H9 (cell line): Measurements from ENCODE around the gene FSTL4. TPM values are rescaled to one million over a fixed set of nuclear protein-coding genes. Genes with fewer than 3 reads are reported as not detected.

Experiments
- DNase-seq: peaks from one replicate; pipeline ENCODE4 v3.0.0-alpha.2; 2017
- H2AFZ ChIP-seq: one replicate; pipeline ENCODE4 v1.6.1; 2013; ENCODE audit warnings: mild to moderate bottlenecking, low read length, control low read depth, moderate library complexity
- H2AK5ac ChIP-seq: 2 replicates; pipeline ENCODE4 v1.6.1; 2013; ENCODE audit warnings: low read length, control low read depth, mixed read lengths; ENCODE audit not compliant: insufficient read length
- H2BK120ac ChIP-seq: one replicate; pipeline ENCODE4 v1.6.1; 2013; ENCODE audit warnings: low read depth, mild to moderate bottlenecking, low read length, control low read depth, inconsistent platforms; ENCODE audit not compliant: poor library complexity, severe bottlenecking
- H2BK12ac ChIP-seq: 2 replicates; pipeline ENCODE4 v1.6.1; 2013; ENCODE audit warnings: low read length, control low read depth, mixed read lengths, low read depth; ENCODE audit not compliant: insufficient read length
- H2BK15ac ChIP-seq: 2 replicates; pipeline ENCODE4 v1.6.1; 2013; ENCODE audit warnings: low read depth, low read length, control low read depth
- H2BK20ac ChIP-seq: one replicate; pipeline ENCODE4 v1.6.1; 2013; ENCODE audit warnings: low read depth, mild to moderate bottlenecking, low read length, control low read depth, inconsistent platforms; ENCODE audit not compliant: poor library complexity, severe bottlenecking
- H2BK5ac ChIP-seq: 2 replicates; pipeline ENCODE4 v1.6.1; 2013; ENCODE audit warnings: low read length, control low read depth, mixed read lengths; ENCODE audit not compliant: insufficient read length
- H3K14ac ChIP-seq: 2 replicates; pipeline ENCODE4 v1.6.1; 2013; ENCODE audit warnings: low read length, control low read depth; ENCODE audit not compliant: insufficient read depth
- H3K18ac ChIP-seq: 2 replicates; pipeline ENCODE4 v1.6.1; 2013; ENCODE audit warnings: low read depth, mild to moderate bottlenecking, mixed read lengths, low read length, control low read depth; ENCODE audit not compliant: insufficient read length
- H3K23ac ChIP-seq: 2 replicates; pipeline ENCODE4 v1.6.1; 2013; ENCODE audit warnings: low read length, control low read depth, mixed read lengths, low read depth; ENCODE audit not compliant: insufficient read length
- H3K23me2 ChIP-seq: 2 replicates; pipeline ENCODE4 v1.6.1; 2013; ENCODE audit warnings: low read depth, mild to moderate bottlenecking, mixed read lengths, low read length, control low read depth; ENCODE audit not compliant: insufficient read length, poor library complexity, severe bottlenecking
- H3K27ac ChIP-seq: 2 replicates; pipeline ENCODE4 v1.5.1; 2013; ENCODE audit warnings: low read length, control low read depth, mixed read lengths, low read depth; ENCODE audit not compliant: insufficient read length
- H3K27me3 ChIP-seq: 2 replicates; pipeline ENCODE4 v1.6.1; 2013; ENCODE audit warnings: low read length, control low read depth, inconsistent platforms; ENCODE audit not compliant: insufficient read depth
- H3K4ac ChIP-seq: 2 replicates; pipeline ENCODE4 v1.6.1; 2013; ENCODE audit warnings: low read depth, mild to moderate bottlenecking, control low read depth, inconsistent platforms, low read length, moderate library complexity
- H3K4me1 ChIP-seq: 2 replicates; pipeline ENCODE4 v1.6.1; 2013; ENCODE audit warnings: low read length, control low read depth, inconsistent platforms; ENCODE audit not compliant: insufficient read depth
- H3K4me2 ChIP-seq: 2 replicates; pipeline ENCODE4 v1.6.1; 2013; ENCODE audit warnings: low read length, control low read depth, mixed read lengths; ENCODE audit not compliant: insufficient read length, insufficient read depth
- H3K56ac ChIP-seq: 2 replicates; pipeline ENCODE4 v1.6.1; 2013; ENCODE audit warnings: low read depth, mild to moderate bottlenecking, mixed read lengths, low read length, control low read depth; ENCODE audit not compliant: insufficient read length
- H3K79me1 ChIP-seq: 2 replicates; pipeline ENCODE4 v1.6.1; 2013; ENCODE audit warnings: low read depth, mild to moderate bottlenecking, moderate library complexity, low read length, control low read depth, inconsistent platforms; ENCODE audit not compliant: insufficient read depth, poor library complexity, severe bottlenecking
- H3K79me2 ChIP-seq: 2 replicates; pipeline ENCODE4 v1.6.1; 2013; ENCODE audit warnings: low read length, control low read depth, inconsistent platforms; ENCODE audit not compliant: insufficient read depth
- H3K9ac ChIP-seq: 2 replicates; pipeline ENCODE4 v1.6.1; 2013; ENCODE audit warnings: low read length, control low read depth, mixed read lengths; ENCODE audit not compliant: insufficient read length; ENCODE audit errors: extremely low read depth
- H3K9me3 ChIP-seq: one replicate; pipeline ENCODE4 v1.6.1; 2013; ENCODE audit warnings: low read depth, low read length, inconsistent platforms; ENCODE audit not compliant: control insufficient read depth
- H3T11ph ChIP-seq: one replicate; pipeline ENCODE4 v1.6.1; 2013; ENCODE audit warnings: mild to moderate bottlenecking, low read length, control low read depth, inconsistent platforms
- H4K20me1 ChIP-seq: one replicate; pipeline ENCODE4 v1.6.1; 2013; ENCODE audit not compliant: control insufficient read depth, insufficient read length, insufficient read depth
- H4K5ac ChIP-seq: 2 replicates; pipeline ENCODE4 v1.6.1; 2013; ENCODE audit warnings: low read depth, mild to moderate bottlenecking, mixed read lengths, low read length, control low read depth; ENCODE audit not compliant: insufficient read length
- H4K8ac ChIP-seq: replicated peaks from 2 replicates; pipeline ENCODE4 v1.6.1; 2013; ENCODE audit warnings: low read length, control low read depth, mixed read lengths, low read depth; ENCODE audit not compliant: insufficient read length
- H4K91ac ChIP-seq: 2 replicates; pipeline ENCODE4 v1.6.1; 2013; ENCODE audit warnings: low read depth, mild to moderate bottlenecking, moderate library complexity, mixed read lengths, low read length, control low read depth; ENCODE audit not compliant: insufficient read length
- H3K27ac Mint-ChIP-seq, 3 experiments: 2 replicates in 2 of 3; 3 replicates in 1 of 3; pipeline ENCODE4 v1.8.0; 2020 to 2021; ENCODE audit warnings: mixed read lengths in 3 of 3, mild to moderate bottlenecking in 1 of 3, moderate library complexity in 1 of 3
- H3K27me3 Mint-ChIP-seq: 2 replicates; pipeline ENCODE4 v1.8.0; 2021; ENCODE audit warnings: low read depth, mild to moderate bottlenecking, moderate library complexity, mixed read lengths
- H3K36me3 Mint-ChIP-seq, 3 experiments: 2 replicates in 2 of 3; 3 replicates in 1 of 3; pipeline ENCODE4 v1.8.0; 2020 to 2021; ENCODE audit warnings: low read depth in 3 of 3, mixed read lengths in 3 of 3; ENCODE audit not compliant: insufficient read depth in 1 of 3
- H3K4me1 Mint-ChIP-seq, 2 experiments: 2 replicates each; pipeline ENCODE4 v1.8.0; 2020; ENCODE audit warnings: mixed read lengths in 2 of 2
- H3K4me3 Mint-ChIP-seq, 2 experiments: 2 replicates in 1 of 2; 3 replicates in 1 of 2; pipeline ENCODE4 v1.8.0; 2020 to 2021; ENCODE audit warnings: mild to moderate bottlenecking in 2 of 2, mixed read lengths in 2 of 2, moderate library complexity in 1 of 2
- H3K9me3 Mint-ChIP-seq, 2 experiments: 2 replicates in 1 of 2; 3 replicates in 1 of 2; pipeline ENCODE4 v1.8.0; 2020; ENCODE audit warnings: mild to moderate bottlenecking in 2 of 2, mixed read lengths in 2 of 2, moderate library complexity in 1 of 2
- CTCF ChIP-seq: fragments of 200-600 bp; sonication (generic); conservative IDR thresholded peaks from 3 replicates; pipeline ENCODE4 v1.8.0; 2021; ENCODE audit warnings: antibody characterized with exemption, mild to moderate bottlenecking
- WGBS: extraction: QIAGEN DNeasy Blood & Tissue Kit; methylation state at CpG from one replicate; pipeline ENCODE4 v1.1.7; 2013; ENCODE audit warnings: missing lambda C conversion rate, low lambda C conversion rate, mixed read lengths; ENCODE audit not compliant: insufficient read length; ENCODE audit errors: extremely low coverage; 5-methylcytosine and 5-hydroxymethylcytosine counted together
- total RNA-seq: library from RNA; stranded (reverse); gene quantifications from 2 replicates; pipeline ENCODE4 v1.2.1, GENCODE V29; 2021

Gene FSTL4
- total RNA-seq, 1 experiment from 2014 or later = 5.7 TPM

GRCh38 chr5:133444711-133445110 is 167.6 kb downstream of the FSTL4 start:
- H3K27me3 Mint-ChIP-seq = no peaks in the 10 kb centered on the region
- Histone ChIP-seq H3K79me1 (no peaks in the 10 kb centered on the region), H3K4me1 (no peaks in the 10 kb centered on the region; the same call in 1 of the 2 replicates), H4K8ac (no peak overlapping the region), H3K23ac (no peak overlapping the region), H2BK5ac (no peak overlapping the region), H2AFZ (no peak overlapping the region), H3K4ac (no peak overlapping the region), H2BK20ac (no peak overlapping the region), H3K23me2 (no peaks in the 10 kb centered on the region), H2BK12ac (no peak overlapping the region), H3K27ac (no peak overlapping the region), H4K91ac (no peak overlapping the region), H3K79me2 (no peaks in the 10 kb centered on the region), H3K4me2 (no peak overlapping the region), H2AK5ac (no peak overlapping the region), H2BK120ac (no peak overlapping the region), H2BK15ac (no peak overlapping the region), H3T11ph (no peak overlapping the region), H3K9me3 (no peaks in the 10 kb centered on the region), H4K5ac (no peak overlapping the region), H3K18ac (no peak overlapping the region), H3K27me3 (no peaks in the 10 kb centered on the region), H3K9ac (no peak overlapping the region), H3K14ac (no peak overlapping the region), H4K20me1 (no peaks in the 10 kb centered on the region), H3K56ac (no peak overlapping the region)
- H3K4me3 Mint-ChIP-seq = no peak overlapping the region
- no CpG with 5 or more reads among the region's 5 CpGs for WGBS
- H3K9me3 Mint-ChIP-seq = no peaks in the 10 kb centered on the region
- no peak overlapping the region; a peak in 1 of 7 replicates for H3K27ac Mint-ChIP-seq
- H3K4me1 Mint-ChIP-seq = peaks cover 6 to 8% of the 10 kb centered on the region in 2 experiments
- DNase-seq = no peak
- H3K36me3 Mint-ChIP-seq = no peaks in the 10 kb centered on the region
- no peak for TF ChIP-seq CTCF
